Measurements from ENCODE around the gene TOX2. TPM values are rescaled to one million over a fixed set of nuclear protein-coding genes. Genes with fewer than 3 reads are reported as not detected.
A peak's percentile ranks its signal among the peaks of the same experiment; 100 is the strongest.

TOX2 gene
- total RNA-seq, 2 experiments from 2014 or later = 1.5 to 1.7 TPM

- intact Hi-C loops (cut with micrococcal nuclease) = no loop called here
- TF ChIP-seq CTCF (IDR thresholded peaks at IDR 0.05) = no peak
- Mint-ChIP-seq H3K4me1 (ENCODE audit: low read depth) (peaks cover 45% of the 10 kb centered on the region), H3K4me3 (no peak overlapping the region), H3K9me3 (no peaks in the 10 kb centered on the region), H3K27ac (no peak overlapping the region), H3K27me3 (peaks cover 63% of the 10 kb centered on the region), H3K36me3 (ENCODE audit: low read depth) (no peaks in the 10 kb centered on the region)
- CTCF ChIA-PET = no interaction called here
- DNase-seq = no peak
- ATAC-seq = no peak
- POLR2A ChIA-PET = interaction anchor here (0.6 to 1.4 kb wide), 2 partner anchors 12 to 47 kb away, joined by 3 to 4 read pairs; no protein-coding TSS in a partner anchor
Measured at GRCh38 chr20:43920797-43921196, 6.1 kb downstream of the TOX2 start.

- POLR2A ChIA-PET = interaction anchor here (0.7 to 1.4 kb wide), 2 partner anchors 12 to 15 kb away, joined by 3 to 4 read pairs; no protein-coding TSS in a partner anchor
- Mint-ChIP-seq H3K4me1 (ENCODE audit: low read depth) (peaks cover 48% of the 10 kb centered on the region), H3K27me3 (peaks cover 65% of the 10 kb centered on the region), H3K4me3 (no peak overlapping the region), H3K27ac (no peak overlapping the region), H3K36me3 (ENCODE audit: low read depth) (no peaks in the 10 kb centered on the region), H3K9me3 (no peaks in the 10 kb centered on the region)
- CTCF ChIA-PET = no interaction called here
- intact Hi-C loops (cut with micrococcal nuclease) = no loop called here
- ATAC-seq (no peak), DNase-seq (no peak)
- no peak for TF ChIP-seq CTCF (IDR thresholded peaks at IDR 0.05)
Measured at GRCh38 chr20:43921227-43921780, 6.7 kb downstream of the TOX2 start.

GRCh38 chr20:43922614-43923013, 8.0 kb downstream of the TOX2 start:
- H3K36me3 Mint-ChIP-seq (ENCODE audit: low read depth) = no peaks in the 10 kb centered on the region
- TF ChIP-seq CTCF (IDR thresholded peaks at IDR 0.05) = no peak
- H3K4me3 Mint-ChIP-seq = no peak overlapping the region
- CTCF ChIA-PET = no interaction called here
- no peak overlapping the region for H3K27ac Mint-ChIP-seq
- ATAC-seq (no peak), DNase-seq (no peak)
- H3K9me3 Mint-ChIP-seq = no peaks in the 10 kb centered on the region
- intact Hi-C loops (cut with micrococcal nuclease) = no loop called here
- POLR2A ChIA-PET = no interaction called here
- peaks cover 67% of the 10 kb centered on the region for H3K27me3 Mint-ChIP-seq
- H3K4me1 Mint-ChIP-seq (ENCODE audit: low read depth) = peaks cover 49% of the 10 kb centered on the region

GRCh38 chr20:43923322-43923721, 8.7 kb downstream of the TOX2 start:
- Mint-ChIP-seq H3K4me1 (ENCODE audit: low read depth) (peaks cover 49% of the 10 kb centered on the region), H3K27ac (no peak overlapping the region), H3K36me3 (ENCODE audit: low read depth) (no peaks in the 10 kb centered on the region), H3K4me3 (no peak overlapping the region), H3K27me3 (peaks cover 67% of the 10 kb centered on the region), H3K9me3 (no peaks in the 10 kb centered on the region)
- ChIA-PET CTCF (no interaction called here), POLR2A (no interaction called here)
- no peak for TF ChIP-seq CTCF (IDR thresholded peaks at IDR 0.05)
- ATAC-seq (no peak), DNase-seq (peak; percentile 29)
- intact Hi-C loops (cut with micrococcal nuclease) = no loop called here

- no peak for TF ChIP-seq CTCF (IDR thresholded peaks at IDR 0.05)
- Mint-ChIP-seq H3K27ac (no peak overlapping the region), H3K4me3 (no peak overlapping the region), H3K36me3 (ENCODE audit: low read depth) (no peaks in the 10 kb centered on the region), H3K9me3 (no peaks in the 10 kb centered on the region), H3K27me3 (peaks cover 65% of the 10 kb centered on the region), H3K4me1 (ENCODE audit: low read depth) (peaks cover 49% of the 10 kb centered on the region)
- CTCF ChIA-PET = no interaction called here
- intact Hi-C loops (cut with micrococcal nuclease) = no loop called here
- ATAC-seq (no peak), DNase-seq (no peak)
- POLR2A ChIA-PET = no interaction called here
Measured at GRCh38 chr20:43923917-43924316, 9.3 kb downstream of the TOX2 start.

Data from activated CD8-positive, alpha-beta T cell treated with anti-CD3 and anti-CD28 coated beads for 36 hours (primary cell).